HS-5 (cell line): ENCODE data around the gene ENOPH1.

ENCODE experiments used
- DNase-seq: peaks from one replicate; pipeline ENCODE4 v3.0.0-alpha.2; 2012; ENCODE audit warnings: low read depth

The ENOPH1 gene

DNA sequence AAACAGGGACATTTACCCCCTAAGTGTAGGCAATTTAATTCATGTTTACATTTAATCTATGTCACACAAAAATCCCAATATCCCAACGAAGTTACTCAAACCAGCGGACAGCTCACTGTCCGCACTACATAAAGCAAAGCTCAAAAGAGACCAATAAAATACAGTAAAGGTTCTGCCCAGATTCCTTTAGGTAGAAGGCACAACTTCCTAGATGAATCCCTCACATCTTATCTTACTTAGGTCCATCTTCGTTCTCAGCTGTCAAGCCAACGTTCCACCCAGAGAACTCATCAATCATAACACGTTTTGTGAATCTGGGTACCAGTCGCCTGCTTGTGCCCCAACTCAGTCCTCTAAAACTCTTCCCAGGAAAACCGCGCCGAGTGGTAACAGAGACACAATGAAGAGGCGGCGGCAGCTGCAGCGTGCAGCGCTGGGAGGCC, 1.8 kb upstream of the ENOPH1 start:
- DNase-seq, result no peak

DNA sequence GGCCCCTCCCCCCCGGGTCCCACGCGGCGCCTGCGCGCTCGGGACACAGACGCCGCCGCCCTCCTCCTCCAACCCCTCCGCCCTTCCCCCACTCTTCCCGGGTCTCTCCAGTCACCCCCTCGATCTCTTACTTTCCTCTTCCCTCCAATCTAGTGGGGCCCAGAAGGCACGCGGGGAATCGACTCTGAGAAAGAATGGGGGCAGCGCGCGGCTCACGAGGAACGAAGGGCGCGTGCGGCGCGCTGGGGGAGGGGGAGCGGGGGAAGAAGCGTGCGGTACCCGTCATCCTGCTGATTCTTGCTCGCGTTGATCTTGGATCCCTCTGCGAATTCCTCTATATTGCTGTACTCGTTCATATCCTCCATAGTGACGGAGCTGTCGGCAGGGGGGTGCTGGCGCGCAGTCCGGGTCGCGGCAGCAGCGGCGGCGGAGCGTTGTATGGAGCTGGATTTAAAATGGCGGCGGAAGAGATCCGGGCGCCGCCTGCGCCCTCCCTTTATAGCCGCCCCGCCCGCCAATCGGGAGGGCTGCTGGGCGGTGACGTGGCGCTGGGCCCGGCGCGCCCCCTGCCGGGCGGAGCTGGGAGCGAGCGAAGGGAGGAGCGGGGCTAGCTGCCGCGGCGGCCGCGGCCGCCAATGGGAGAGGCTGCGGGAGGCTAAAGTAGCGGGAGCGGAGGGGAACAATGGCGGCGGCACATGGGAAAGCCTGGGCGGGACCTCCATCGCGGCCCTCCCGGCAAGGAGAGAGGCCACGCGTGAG, 1.2 kb upstream of the ENOPH1 start:
- DNase-seq, result peak; percentile 51

DNA sequence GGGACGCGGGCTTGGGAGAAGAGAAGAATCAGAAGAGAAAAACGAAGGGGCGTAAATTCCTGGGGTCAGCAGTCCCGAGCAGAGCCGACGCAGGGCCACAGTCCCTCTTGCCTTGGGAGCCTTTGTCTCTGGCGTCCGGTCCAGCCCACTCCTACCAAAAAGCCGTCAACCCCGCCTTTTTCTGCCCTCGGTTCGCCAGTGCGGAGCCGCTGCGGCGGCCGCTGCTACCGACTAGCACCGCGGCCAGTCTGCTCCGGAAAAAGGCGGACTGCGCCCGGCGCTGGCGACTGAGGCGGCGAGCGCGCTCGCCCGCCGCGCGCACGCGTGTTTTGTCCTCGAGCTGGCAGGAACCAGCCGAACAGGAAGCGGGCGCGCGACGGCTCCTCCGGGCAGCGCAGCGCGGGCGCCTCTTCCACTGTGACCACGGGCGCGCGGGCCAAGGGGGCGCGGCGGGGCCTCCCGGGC, 630 bp upstream of the ENOPH1 start:
- no peak for DNase-seq

DNA sequence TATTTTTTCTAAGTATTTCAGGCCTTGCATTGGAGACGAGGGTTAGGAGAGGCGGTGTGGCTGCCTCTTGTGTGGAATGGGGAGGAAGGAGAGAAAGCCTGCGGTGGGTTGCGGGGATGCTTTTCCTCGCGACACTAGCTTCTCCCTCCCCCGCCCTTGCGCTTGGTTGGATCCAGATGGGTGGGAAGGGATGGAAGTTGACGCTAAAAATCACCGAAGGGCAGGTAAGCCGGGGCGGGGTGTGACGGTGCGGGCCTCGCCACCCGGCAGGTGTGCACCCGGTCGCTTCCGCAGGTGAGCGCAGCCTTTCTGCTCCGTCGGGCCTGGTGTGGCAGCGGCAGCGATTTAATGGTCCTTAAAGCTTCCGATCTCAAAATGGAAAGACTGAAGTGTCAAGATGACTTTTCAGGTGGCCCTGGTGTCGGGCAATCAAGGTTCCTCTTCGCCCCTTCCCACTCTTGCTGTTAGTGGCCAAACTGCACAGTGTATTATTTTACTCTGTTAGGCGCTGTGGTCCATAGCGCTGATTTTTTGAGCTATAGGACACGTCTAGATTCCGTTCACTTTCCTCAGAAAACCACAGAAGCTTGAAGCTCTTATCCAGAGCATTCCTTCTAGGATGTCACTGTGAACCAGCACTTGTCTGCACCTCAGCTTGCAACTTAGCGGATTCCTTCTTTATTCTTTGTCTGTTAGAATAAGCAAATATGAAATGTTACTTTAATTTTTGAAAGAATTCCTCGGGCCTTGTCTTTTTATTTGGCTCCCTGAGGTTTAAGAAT, 765 bp downstream of the ENOPH1 start:
- no peak for DNase-seq

DNA sequence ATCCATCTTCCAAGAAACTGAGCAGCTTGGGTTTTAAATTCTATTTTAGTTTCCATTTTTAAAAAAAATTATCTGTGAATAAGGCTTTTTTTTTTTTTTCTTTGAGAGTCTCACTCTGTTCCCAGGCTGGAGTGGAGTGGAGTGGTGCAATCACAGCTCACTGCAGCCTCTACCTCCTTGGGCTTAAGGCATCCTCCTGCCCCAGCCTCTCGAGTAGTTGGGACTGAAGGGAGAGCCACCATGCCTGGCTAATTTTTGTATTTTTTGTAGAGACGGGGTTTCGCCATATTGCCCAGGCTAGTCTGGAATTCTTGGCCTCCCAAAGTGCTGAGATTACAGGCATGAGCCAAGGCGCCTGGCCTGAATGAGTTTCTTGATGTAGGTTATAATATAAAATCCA, 1.4 kb downstream of the ENOPH1 start:
- no peak for DNase-seq

DNA sequence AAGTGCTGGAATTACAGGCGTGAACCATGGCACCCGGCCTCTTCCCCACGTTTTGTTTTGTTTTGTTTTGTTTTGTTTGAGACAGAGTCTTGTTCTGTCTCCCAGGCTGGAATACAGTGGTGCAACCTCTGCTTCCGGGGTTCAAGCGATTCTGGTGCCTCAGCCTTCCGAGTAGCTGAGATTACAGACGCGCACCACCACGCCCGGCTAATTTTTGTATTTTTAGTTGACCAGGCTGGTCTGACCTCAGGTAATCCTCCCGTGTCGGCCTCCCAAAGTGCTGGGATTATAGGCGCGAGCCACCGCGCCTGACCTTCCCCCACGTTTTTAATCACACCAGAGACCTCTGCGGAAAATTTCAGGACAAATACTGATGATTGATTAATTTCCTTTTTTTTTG, 2.2 kb downstream of the ENOPH1 start:
- no peak for DNase-seq

DNA sequence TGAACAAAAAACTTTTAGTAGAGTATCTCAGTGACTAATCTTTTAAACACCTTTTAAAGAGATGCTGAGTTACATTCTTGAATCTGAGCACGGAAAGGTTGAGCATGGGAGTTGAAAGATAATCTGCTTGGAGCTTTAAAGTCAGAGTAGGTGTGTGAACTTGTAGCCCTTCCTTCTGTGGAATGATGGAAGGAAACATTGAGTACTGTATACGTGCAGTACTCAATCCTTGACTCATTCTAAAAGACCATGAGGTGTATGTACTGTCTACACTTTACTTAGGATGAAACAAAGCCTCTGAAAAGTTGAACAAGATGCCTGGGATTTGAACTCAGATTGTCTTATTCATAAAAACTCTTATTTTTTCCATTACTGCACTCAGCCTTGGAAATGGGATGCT, 3.4 kb downstream of the ENOPH1 start:
- no peak for DNase-seq

DNA sequence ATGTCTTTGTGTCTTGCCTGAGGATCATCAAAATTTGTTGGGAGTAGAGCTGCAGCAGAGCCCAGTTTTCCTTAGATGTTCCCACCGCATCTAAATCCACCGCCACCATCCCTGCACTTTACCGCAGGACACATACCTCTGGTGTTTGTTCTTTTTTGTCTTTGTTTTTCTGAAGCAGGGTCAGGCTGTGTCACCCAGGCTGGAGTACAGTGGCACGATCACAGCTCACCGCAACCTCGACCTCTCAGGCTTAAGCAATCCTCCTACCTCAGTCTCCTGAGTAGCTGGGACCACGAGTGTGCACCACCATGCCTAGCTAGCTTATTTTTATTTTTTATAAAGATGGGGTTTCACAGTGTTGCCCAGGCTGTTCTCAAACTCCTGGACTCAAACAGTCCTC, 4.6 kb downstream of the ENOPH1 start:
- no peak for DNase-seq

DNA sequence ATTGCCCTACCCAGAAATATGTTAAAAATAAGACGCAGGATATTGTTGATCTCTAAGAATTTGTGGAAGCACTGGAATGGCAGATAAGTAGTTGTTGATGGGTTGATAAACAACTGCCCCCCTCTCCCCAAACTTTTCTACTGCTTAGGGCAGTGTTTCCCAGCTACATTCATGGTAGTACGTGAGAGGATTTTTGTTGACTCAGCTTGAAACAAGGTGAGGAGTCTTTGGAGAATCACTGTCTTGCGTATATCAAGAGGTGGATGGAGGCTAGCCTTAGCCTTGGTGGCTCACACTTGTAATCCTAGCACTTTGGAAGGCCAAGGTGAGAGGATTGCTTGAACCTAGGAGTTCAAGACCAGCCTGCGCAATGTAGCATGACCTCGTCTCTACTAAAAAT, 5.7 kb downstream of the ENOPH1 start:
- DNase-seq, result no peak

DNA sequence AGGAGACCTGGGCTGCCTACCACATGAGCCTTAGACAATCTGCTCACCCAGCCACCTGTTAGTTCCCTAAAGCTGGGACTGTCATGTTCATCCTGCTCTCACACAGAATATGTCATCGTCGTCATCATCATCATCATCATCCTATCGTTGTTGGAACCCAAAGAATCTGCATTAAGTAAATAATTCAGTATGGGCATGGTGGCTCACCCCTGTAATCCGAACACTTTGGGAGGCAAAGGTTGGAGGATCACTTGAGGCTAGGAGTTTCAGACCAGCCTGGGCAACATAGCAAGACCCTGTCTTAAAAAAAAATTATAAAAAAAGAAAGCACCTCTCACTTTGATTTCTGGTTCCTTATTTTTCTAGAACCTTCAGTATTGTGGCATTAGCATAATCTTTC, 6.4 kb downstream of the ENOPH1 start:
- DNase-seq, result no peak

DNA sequence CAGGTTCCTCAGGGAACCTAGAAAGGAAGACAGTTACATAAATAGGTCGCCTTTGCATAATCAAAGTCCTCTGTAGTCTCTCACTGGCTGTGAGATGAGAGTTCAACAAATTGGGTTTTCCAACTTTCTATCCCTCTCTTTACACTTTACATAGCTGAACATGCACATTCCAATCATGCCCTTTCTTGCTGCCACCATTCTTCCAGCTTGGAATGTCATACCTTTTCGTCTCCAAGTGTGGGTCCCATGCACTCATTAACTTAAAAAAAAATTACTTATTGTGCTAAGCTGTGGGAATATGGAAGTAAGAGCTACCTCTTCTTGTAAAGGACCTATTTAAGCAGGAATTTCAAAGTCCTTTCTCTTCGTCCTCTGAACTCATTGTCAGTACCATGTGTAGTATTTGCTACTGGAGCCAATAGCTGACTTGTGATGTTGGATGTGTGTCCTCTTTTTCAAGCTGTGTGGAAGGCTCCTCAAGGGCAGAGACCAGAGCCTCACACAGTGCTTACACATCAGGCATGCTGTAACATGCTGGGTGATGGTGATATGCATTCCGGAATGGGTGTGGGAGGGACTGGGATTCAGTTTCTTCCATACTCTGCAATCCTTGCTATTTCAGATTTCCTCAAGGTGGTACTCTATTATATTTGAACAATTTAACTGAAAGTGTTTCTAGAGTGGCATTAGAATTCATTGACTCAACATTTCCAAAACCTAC, 7.1 kb downstream of the ENOPH1 start:
- DNase-seq, result no peak

DNA sequence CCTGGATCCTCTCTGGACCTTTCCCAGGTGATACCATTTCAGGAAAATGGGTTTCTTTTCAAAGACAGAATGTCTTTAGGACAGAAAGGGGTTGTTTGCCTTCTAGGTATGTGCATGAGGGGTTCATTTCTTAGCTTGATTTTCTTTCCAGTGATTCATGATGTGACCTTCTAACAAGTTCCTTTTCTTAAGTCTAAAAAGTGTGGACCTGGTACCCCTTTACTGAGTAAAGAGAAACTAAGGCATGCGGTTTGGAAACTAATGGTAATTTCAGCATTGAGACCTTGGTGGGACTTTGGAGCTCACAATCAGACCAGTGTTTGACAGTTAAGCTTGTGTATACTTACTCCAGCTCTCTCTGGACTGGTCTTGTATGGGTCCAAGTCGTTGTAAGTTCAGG, 8.7 kb downstream of the ENOPH1 start:
- no peak for DNase-seq

DNA sequence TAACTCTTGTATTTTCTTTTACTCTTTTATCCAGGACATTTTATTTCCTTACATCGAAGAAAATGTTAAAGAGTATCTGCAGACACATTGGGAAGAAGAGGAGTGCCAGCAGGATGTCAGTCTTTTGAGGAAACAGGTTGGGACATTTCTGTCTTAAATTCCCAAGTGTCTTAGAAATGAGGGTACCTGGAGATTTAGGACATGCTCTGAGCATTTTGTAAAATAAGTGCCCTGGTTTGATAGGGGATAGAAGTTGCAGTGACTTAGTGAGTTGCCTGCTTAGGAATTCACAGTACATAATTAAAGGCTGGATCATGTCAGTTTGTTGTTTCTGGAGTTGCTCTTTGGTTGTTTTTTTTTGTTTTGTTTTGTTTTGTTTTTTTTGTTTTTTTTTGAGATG, 17.5 kb downstream of the ENOPH1 start:
- DNase-seq, result no peak

DNA sequence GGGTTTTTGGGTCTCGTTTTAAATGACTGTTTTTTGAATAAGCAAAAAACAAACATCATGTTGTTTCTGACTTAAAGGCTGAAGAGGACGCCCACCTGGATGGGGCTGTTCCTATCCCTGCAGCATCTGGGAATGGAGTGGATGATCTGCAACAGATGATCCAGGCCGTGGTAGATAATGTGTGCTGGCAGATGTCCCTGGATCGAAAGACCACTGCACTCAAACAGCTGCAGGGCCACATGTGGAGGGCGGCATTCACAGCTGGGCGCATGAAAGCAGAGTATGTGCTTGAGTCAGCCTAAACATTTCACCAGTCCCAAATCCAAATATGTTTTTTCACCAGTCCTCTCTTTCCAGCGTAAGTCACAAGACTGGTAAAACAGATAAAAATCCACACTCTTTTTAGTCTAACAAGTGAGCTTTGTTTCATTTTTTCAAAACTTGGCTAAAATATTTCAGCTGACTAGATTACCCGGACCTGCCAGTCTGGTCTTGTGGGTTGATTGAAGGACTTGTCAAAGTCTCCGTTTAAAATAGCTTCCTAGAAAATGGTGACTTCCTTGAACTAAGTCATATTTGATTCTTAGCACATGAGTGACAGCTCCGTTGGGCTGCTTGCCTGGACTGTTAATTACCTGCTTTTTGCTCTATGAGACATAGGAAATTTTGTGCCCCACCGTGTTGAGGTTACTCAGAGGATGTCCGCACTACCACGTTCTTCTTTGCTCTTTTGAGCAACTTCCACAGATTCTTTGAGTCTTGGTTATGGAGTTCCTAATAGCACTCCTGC, 20.8 kb downstream of the ENOPH1 start:
- no peak for DNase-seq

DNA sequence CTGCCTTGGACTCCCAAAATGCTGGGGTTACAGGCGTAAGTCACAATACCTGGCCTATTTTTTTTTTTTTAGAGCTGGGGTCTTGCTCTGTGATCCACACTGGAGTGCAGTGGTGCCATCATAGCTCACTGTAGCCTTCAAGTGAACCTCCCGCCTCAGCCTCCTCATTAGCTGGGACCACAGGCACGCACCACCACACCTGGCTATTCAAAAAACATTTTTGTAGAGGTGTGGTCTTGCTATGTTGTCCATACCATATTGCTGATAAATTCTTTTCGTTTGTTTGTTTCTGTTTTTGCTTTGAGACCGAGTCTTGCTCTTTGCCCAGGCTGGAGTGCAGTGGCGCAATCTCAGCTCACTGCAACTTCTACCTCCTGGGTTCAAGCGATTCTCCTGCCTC, 21.6 kb downstream of the ENOPH1 start:
- no peak for DNase-seq

DNA sequence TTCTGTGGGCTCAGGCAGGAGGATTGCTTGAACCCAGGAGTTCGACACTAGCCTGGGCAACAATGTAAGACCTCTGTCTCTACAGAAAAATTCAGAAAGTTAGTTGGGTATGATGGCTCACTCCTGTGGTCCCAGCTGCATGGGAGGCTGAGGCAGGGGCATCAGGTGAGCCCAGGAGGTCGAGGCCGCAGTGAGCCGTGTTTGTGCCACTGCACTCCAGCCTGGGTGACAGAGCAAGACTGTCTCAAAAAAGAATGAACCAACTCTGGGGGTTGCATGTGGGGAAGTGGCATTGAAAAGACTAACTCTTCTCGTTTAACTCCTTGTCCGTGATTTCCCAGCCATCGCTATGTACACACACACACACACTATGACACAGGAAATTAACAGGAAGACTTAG, 26.9 kb downstream of the ENOPH1 start:
- DNase-seq, result no peak

DNA sequence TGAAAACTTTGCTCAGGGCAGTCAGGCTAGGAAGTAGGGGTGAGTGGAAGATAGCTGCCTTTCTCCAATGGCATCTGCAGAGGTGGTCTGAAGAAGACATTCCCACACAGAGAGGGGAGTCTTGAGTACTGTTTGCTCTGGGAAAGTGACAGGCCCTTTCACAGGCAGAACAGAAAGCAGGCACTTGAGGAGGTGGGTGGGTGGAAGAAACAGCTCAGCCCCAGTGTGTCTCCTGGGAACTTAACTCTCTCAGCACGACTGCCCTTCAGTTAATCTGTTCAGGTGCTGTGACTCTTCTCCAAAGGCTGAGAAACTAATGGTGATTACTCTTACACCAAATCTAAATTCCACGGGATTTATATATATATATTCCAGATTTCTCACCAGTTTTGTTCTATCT, 28.3 kb downstream of the ENOPH1 start:
- DNase-seq, result no peak

DNA sequence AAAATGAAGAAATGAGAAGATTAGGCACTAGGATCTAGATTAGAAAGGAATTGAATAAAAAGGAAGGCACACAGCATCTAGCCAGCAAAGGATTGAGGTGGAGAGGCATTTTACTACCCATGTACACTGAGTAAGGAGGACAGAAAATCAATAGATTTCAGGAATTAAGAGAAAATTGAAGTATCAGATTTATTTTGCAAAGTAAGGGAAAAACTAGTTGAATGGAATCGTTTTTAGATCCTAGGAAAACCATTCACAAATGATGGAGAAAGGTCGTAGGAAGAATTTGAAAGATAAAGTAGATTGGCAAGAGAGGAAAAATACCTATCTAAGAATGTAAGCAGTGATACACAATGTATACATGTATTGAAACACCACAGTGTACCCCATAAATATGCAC, 31.3 kb downstream of the ENOPH1 start:
- DNase-seq, result no peak

DNA sequence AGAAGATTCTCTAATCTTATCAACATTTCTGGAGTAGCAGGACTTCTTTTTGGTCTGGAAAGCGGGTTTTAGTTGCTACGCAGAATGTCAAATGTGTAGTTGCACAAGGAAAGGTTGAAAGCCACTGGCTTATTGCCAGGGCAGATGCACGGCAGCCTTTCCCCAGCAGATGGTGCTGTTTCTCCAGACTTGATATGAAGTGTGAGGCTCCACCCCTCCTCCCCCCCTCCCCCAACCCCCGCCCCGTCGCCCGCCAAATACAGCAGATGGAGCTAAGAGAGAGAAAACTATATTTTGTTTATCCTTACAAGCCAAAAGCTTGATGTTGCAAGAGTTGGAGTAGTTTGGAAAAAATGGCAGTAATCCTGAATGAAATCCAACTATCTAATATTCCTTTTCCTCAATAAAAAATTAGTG, 32.0 kb downstream of the ENOPH1 start:
- DNase-seq, result peak; percentile 65

DNA sequence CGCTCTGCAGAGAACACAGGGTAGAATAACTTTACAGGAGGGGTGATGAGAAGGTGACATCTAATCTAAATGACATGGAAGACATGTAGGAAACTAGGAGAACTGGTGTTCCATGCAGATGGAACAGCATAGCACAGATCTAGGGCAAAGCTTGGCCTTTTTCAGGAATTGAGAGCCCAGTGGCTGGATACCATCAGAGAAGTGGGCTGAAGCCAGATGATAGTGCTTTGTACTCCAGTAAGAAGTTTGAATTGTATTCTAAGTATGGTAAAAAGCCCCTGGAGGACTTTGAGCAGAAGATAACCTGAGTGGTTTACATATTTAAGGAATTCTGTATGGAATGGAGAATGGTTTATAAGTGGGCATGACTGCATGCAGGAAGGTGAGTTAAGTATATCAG, 32.8 kb downstream of the ENOPH1 start:
- no peak for DNase-seq

DNA sequence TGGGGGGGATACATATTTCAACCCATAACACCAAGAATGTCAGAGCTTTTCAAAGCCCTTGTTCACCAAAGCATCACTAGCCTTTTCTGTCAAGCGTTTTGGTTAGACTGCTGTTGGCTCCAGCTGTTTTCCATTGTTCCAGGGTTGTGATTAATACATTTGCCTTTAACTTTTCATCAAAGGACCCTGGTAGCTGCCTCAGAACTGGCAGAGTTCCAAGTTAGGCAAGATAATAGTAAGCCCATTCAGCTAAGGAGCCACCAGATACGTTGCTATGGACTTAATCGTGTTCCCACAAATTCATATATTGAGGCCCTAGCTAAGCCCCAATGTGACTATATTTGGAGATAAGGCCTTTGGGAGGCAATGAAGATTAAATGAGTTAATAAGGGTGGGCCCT, 37.1 kb downstream of the ENOPH1 start:
- DNase-seq, result no peak

DNA sequence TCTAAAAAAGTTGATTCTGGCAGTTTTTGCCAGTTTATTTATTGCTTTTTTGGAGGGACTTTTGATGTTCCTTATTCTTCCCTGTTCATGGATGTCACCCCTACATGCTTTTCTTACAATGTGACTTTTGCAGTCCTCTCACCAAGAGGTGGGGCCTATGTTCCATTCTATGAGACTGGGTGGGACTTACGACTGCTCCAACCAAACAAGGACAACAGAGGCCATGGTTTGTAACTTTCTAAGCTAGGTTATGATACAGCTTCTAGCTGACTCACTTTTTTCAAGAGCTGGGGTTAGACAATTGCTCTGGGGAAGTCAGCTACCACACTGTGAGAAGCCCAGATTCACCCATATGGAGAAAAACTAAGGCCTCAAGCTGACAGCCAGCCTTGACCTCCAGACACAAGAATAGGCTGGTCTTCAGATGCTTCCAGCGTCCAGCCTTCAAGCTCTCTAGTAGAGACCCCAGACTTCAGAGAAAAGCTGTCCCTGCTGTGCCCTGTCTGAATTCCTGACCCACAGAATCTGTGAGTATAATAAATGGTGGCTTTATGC, 39.5 kb downstream of the ENOPH1 start:
- peak; percentile 14 for DNase-seq
